Lung (tissue), 12 donors: Measurements from ENCODE around the gene TMSB15B. TPM values are rescaled to one million over a fixed set of nuclear protein-coding genes. Genes with fewer than 3 reads are reported as not detected.
"Not testable (repeated sequence)": the region's sequence is repeated elsewhere in the genome, so short reads cannot be mapped to it uniquely, and the experiment has no call there.

Experiments used
- ATAC-seq: fragments of 200-7000 bp; cut with Tn5 transposase; one replicate; pipeline ENCODE4 v1.9.1; 2020; ENCODE audit warnings: moderate number of reproducible peaks; ENCODE audit not compliant: insufficient read depth, low FRiP score
- DNase-seq, 3 donors: peaks; one replicate each; pipeline ENCODE4 v3.0.0-alpha.2; 2013 to 2017
- H3K27ac ChIP-seq, 2 donors: one replicate each; pipeline ENCODE4 v1.5.1; 2013; ENCODE audit warnings: mild to moderate bottlenecking in 2 of 2, moderate library complexity in 2 of 2, control low read depth in 1 of 2, inconsistent platforms in 1 of 2, low read depth in 1 of 2, low read length in 1 of 2
- H3K27me3 ChIP-seq, 3 donors: one replicate each; pipeline ENCODE4 v1.5.1; 2013; ENCODE audit warnings: low read length in 2 of 3; ENCODE audit not compliant: control insufficient read depth in 3 of 3, insufficient read depth in 3 of 3
- H3K36me3 ChIP-seq, 4 donors: one replicate each; pipeline ENCODE4 v1.5.1; 2013; ENCODE audit warnings: low read length in 4 of 4, mild to moderate bottlenecking in 1 of 4, moderate library complexity in 1 of 4; ENCODE audit not compliant: control insufficient read depth in 4 of 4, insufficient read depth in 4 of 4
- H3K4me1 ChIP-seq, 5 donors: one replicate each; pipeline ENCODE4 v1.5.1; 2013; ENCODE audit warnings: low read length in 5 of 5, mild to moderate bottlenecking in 2 of 5, moderate library complexity in 1 of 5; ENCODE audit not compliant: control insufficient read depth in 5 of 5, insufficient read depth in 5 of 5
- H3K4me3 ChIP-seq: one replicate; pipeline ENCODE4 v1.5.1; 2013; ENCODE audit warnings: mild to moderate bottlenecking, control low read depth, moderate library complexity
- H3K9ac ChIP-seq, 2 donors: one replicate each; pipeline ENCODE4 v1.5.1; 2013; ENCODE audit warnings: low read length in 2 of 2, control low read depth in 1 of 2; ENCODE audit not compliant: insufficient read depth in 1 of 2
- H3K9me3 ChIP-seq, 4 donors: one replicate each; pipeline ENCODE4 v1.5.1; 2013; ENCODE audit warnings: low read length in 3 of 4, mild to moderate bottlenecking in 1 of 4, moderate library complexity in 1 of 4; ENCODE audit not compliant: control insufficient read depth in 4 of 4, insufficient read depth in 3 of 4
- CTCF ChIP-seq: IDR thresholded peaks from 2 replicates; pipeline ENCODE4 v1.5.1; 2012; ENCODE audit warnings: mild to moderate bottlenecking; ENCODE audit errors: control extremely low read depth, extremely low read depth
- WGBS, 2 donors: extraction: QIAGEN DNeasy Blood & Tissue Kit; methylation state at CpG; one replicate each; pipeline ENCODE4 v1.1.7; 2013; 5-methylcytosine and 5-hydroxymethylcytosine counted together
- polyA plus RNA-seq, 2 donors: library from polyadenylated mRNA; stranded (reverse); fragments of 200-250 nt; gene quantifications; one replicate each; pipeline ENCODE4 v1.2.1, GENCODE V29; 2013
- total RNA-seq, 2 donors: library from RNA; depleted of rRNA in 1 of 2; stranded (reverse); fragments of >200 nt in 1 of 2; gene quantifications; one replicate each; pipeline ENCODE4 v1.2.1, GENCODE V29; 2014 to 2021
- donor health status: control.
- donor health status: control.
- donor health status: Bipolar disorder and iron deficiency.
- donor health status: healthy.
- donor health status: DM: yes; HTN: yes; CAD: no.

TMSB15B gene
- total and polyA plus RNA-seq, 4 donors = 1.2 to 6.2 (median 2.5) TPM

DNA sequence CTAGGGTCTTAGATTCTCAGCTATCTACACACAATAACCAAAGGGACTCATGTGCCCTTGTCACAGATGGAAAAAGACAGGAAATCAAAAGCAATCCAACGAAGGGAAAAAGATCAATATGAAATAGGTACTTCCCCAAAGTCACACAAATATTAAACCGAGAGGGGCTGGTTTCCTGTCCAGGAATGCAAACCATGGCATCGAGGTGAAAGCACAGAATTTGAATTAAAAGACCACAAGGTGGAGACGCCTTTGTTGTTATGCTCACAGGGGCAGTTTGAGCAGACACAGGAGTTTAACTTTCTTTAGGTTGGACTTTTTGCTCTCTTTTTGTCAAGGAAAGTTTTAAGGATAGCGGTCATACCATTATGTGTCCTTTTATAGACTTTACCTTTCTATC is 36.8 kb downstream of the TMSB15B start:
- H3K9ac ChIP-seq = no peak overlapping the region
- H3K9me3 ChIP-seq = peaks cover 0 to 2% (median 0%) of the 10 kb centered on the region in 4 donors
- no peak overlapping the region for H3K27ac ChIP-seq
- ATAC-seq (no peak), DNase-seq (no peak)
- no peak for TF ChIP-seq CTCF
- WGBS, 2 donors = 34 to 48% methylated on average over 5 of the region's 5 CpGs
- no peaks in the 10 kb centered on the region for H3K36me3 ChIP-seq
- peaks cover 0 to 7% (median 0%) of the 10 kb centered on the region in 5 donors for H3K4me1 ChIP-seq
- H3K4me3 ChIP-seq = no peak overlapping the region
- peaks cover 0 to 13% (median 6%) of the 10 kb centered on the region in 3 donors for H3K27me3 ChIP-seq

DNA sequence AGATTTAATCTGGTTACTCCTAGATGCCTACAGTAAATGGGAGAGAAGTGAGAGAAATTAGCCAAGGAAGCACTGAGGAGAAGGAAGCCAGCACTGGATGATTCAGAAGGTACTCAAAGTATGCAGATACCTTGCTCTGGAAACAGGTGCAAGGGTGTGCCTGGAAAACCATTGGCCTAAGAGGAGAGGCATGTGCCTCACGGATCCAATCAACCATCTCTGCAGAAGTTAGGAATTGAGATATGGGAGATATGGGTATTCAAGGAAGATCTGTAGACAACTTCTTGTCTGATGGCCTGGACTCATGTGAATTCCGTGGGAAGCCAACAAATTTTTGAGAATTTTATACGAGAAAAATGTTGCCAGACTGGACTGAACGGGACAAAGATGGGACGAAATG is 46.4 kb downstream of the TMSB15B start:
- 69 to 78% methylated on average over 5 of the region's 5 CpGs for WGBS, 2 donors
- H3K27ac ChIP-seq = no peak overlapping the region
- no peaks in the 10 kb centered on the region for H3K36me3 ChIP-seq
- ATAC-seq (no peak), DNase-seq (no peak)
- no peak for TF ChIP-seq CTCF
- peaks cover 0 to 11% (median 0%) of the 10 kb centered on the region in 4 donors for H3K9me3 ChIP-seq
- H3K9ac ChIP-seq = no peak overlapping the region
- no peak overlapping the region for H3K4me3 ChIP-seq
- H3K4me1 ChIP-seq = no peaks in the 10 kb centered on the region
- H3K27me3 ChIP-seq = peaks cover 0 to 20% (median 3%) of the 10 kb centered on the region in 3 donors

DNA sequence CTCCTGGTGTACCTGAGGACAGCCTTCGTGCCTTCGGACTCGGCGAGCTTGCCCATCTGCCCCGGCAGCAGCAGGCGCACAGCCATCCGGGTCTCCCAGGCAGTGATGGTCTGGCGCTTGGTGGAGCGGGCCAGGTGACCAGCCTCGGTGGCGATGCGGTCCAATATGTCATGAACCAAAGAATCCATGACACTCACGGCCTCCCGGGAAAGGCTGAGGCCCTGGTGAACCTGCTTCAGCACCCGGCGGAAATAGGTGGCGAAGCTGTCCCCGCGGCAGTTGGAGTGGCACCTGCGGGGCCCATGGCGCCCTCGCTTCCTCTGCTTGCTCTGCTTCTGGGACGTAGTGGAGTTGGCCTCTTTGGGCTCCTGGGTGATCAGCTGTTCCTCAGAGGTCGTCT is 50.7 kb downstream of the TMSB15B start:
- Histone ChIP-seq H3K9ac (no peak overlapping the region), H3K27ac (no peak overlapping the region), H3K4me1 (no peaks in the 10 kb centered on the region), H3K4me3 (no peak overlapping the region), H3K9me3 (no peaks in the 10 kb centered on the region), H3K27me3 (peaks cover 0 to 12% (median 6%) of the 10 kb centered on the region in 3 donors), H3K36me3 (no peaks in the 10 kb centered on the region)
- 92 to 96% methylated on average over 21 to 24 of the region's 24 CpGs for WGBS, 2 donors
- ATAC-seq (no peak), DNase-seq (no peak)
- TF ChIP-seq CTCF = no peak

DNA sequence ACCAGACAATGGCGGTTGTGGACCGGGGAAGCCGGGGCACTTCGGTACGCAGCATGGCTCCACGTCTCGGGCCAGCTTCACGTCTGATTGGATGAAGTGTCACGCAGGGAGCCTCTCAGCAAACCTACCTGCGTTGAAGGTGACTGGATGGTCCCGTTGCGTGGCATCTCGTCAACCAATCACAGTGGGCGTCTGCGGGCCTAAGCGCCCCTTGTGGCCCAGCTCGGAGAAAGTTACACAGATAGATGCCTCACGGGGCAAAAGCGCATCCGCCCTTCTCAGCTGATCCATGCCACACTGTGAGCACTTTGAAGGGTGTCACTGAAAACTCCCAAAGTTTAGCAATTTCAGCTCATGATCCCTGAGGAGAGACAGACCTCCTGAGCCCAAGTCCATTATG is 51.2 kb downstream of the TMSB15B start, which contains the start of gene H2BW1:
Gene H2BW1 (minus strand): TSS at position 103 of the 400 bp plus-strand sequence. CDS start 132 bp downstream, outside the sequence.
- no peaks in the 10 kb centered on the region for H3K4me1 ChIP-seq
- no peaks in the 10 kb centered on the region for H3K9me3 ChIP-seq
- ATAC-seq (no peak), DNase-seq (no peak)
- no peak within 1 kb of the TSS for H3K9ac ChIP-seq
- WGBS, 2 donors = 89 to 91% methylated on average over 19 to 20 of the region's 20 CpGs
- no peak within 1 kb of the TSS for H3K27ac ChIP-seq
- no peak for TF ChIP-seq CTCF
- no peaks in the 10 kb centered on the region for H3K36me3 ChIP-seq
- peaks cover 0 to 8% (median 3%) of the 10 kb centered on the region in 3 donors for H3K27me3 ChIP-seq
- no peak within 1 kb of the TSS for H3K4me3 ChIP-seq

DNA sequence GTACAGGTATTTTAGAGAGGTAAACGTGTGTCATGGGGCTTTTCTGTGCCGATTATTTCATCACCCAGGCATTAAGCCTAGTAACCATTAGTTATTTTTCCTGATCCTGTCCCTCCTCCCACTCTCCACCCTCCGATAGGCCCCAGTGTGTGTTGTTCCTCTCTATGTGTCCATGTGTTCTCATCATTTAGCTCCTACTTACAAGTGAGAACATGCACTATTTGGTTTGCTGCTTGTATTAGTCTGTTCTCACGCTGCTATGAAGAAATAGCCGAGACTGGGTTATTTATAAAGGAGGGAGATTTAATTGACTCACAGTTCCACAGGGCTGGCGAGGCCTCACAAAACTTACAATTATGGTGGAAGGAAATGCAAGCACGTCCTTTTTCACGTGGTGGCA is 53.1 kb downstream of the TMSB15B start:
- not testable (repeated sequence) for H3K27ac ChIP-seq, ATAC-seq, H3K36me3 ChIP-seq, H3K4me1 ChIP-seq, H3K27me3 ChIP-seq, DNase-seq, H3K4me3 ChIP-seq, H3K9me3 ChIP-seq, H3K9ac ChIP-seq
- WGBS, 2 donors = 59 to 75% methylated on average over 8 of the region's 8 CpGs
